Measurements from ENCODE around the gene ANKRD50. TPM values are rescaled to one million over a fixed set of nuclear protein-coding genes. Genes with fewer than 3 reads are reported as not detected.

Gene ANKRD50
- total and polyA plus RNA-seq, 2 of the 13 experiments (the other 11 are each of a cell fraction or from before 2014, with no cell fraction given), result 2.4 to 4.4 TPM

DNA sequence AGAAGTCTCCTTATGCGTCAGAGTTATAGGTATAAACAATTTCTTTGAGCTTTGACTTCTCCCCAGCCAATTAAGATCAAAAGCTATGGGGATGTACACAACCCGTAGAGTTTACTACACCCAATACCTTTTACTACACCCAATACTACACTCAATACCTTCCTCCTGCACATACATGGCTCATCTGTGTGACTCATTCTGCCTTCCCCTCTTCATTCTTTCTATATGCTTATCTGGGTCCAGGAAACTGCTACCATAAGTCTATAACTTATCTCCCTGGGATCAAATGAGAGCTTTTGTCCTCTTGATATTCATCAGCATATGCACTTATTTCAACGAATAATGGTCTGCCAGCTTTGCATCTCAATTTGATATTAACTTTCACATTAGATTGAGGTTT is 28.2 kb downstream of the ANKRD50 start:
- no peak overlapping the region for H3K4me2 ChIP-seq (ENCODE audit: low read depth, low read length)
- H3K27ac ChIP-seq (ENCODE audit: extremely low read length, insufficient read depth, low read length), result no peak overlapping the region
- intact Hi-C loops (cut with micrococcal nuclease; ENCODE audit: unreplicated experiment), result loop anchor here (10.0 kb wide), 1 partner anchor 200 kb away; no protein-coding TSS in a partner anchor
- ATAC-seq, result no peak
- POLR2A ChIA-PET, result no interaction called here
- in situ Hi-C loops (cut with HindIII; ENCODE audit: extremely low pct_ligation_motif_present, low pct_unique_long_range_greater_than_20kb), result no loop called here
- no peaks in the 10 kb centered on the region for H3K9me3 ChIP-seq (ENCODE audit: low read length)
- DNase-seq (ENCODE audit: low spot score), result no peak
- BruUV-seq (replicated peaks), result no TSS peak
- no peaks in the 10 kb centered on the region for H3K79me2 ChIP-seq (ENCODE audit: insufficient read depth, low read length)
- H3K9ac ChIP-seq (ENCODE audit: insufficient read depth, low read depth, low read length), result no peak overlapping the region
- no peaks in the 10 kb centered on the region for H4K20me1 ChIP-seq (ENCODE audit: insufficient read depth, low read length)
- H3K36me3 ChIP-seq (replicated peaks in 1 of 2; ENCODE audit: control insufficient read depth in 1 of 2, insufficient read depth in 2 of 2, low read length in 2 of 2), result no peaks in the 10 kb centered on the region
- CTCF ChIA-PET (ENCODE audit: low intra/inter-chr PET ratio, low total read pairs), result no interaction called here
- H3K4me3 ChIP-seq (replicated peaks in 1 of 3; ENCODE audit: insufficient read depth in 1 of 3, low read depth in 2 of 3, low read length in 3 of 3), result no peak overlapping the region
- no peaks in the 10 kb centered on the region for H3K4me1 ChIP-seq (ENCODE audit: insufficient read depth, low read length)
- 95% methylated on average over 3 of the region's 3 CpGs for WGBS (ENCODE audit: low lambda C conversion rate)
- H3K27me3 ChIP-seq (ENCODE audit: control insufficient read depth in 1 of 2, insufficient read depth in 2 of 2, low read length in 2 of 2), result no peaks in the 10 kb centered on the region
- FAIRE-seq, result no peak
- H2AFZ ChIP-seq (ENCODE audit: low read length), result no peak overlapping the region
- TF ChIP-seq REL (CRISPR knock-in tag; conservative IDR thresholded peaks at IDR 0.05), result no peak
- TF ChIP-seq SP1 (IDR thresholded peaks at IDR 0.05), result no peak
- no peak for TF ChIP-seq SP1 (CRISPR knock-in tag; IDR thresholded peaks at IDR 0.05)
- no peak for TF ChIP-seq STAG1 (CRISPR knock-in tag; IDR thresholded peaks at IDR 0.05)
- TF ChIP-seq, protein P1, sequence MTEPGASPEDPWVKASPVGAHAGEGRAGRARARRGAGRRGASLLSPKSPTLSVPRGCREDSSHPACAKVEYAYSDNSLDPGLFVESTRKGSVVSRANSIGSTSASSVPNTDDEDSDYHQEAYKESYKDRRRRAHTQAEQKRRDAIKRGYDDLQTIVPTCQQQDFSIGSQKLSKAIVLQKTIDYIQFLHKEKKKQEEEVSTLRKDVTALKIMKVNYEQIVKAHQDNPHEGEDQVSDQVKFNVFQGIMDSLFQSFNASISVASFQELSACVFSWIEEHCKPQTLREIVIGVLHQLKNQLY (CRISPR knock-in tag; IDR thresholded peaks at IDR 0.05), result no peak
- TF ChIP-seq, protein P2, sequence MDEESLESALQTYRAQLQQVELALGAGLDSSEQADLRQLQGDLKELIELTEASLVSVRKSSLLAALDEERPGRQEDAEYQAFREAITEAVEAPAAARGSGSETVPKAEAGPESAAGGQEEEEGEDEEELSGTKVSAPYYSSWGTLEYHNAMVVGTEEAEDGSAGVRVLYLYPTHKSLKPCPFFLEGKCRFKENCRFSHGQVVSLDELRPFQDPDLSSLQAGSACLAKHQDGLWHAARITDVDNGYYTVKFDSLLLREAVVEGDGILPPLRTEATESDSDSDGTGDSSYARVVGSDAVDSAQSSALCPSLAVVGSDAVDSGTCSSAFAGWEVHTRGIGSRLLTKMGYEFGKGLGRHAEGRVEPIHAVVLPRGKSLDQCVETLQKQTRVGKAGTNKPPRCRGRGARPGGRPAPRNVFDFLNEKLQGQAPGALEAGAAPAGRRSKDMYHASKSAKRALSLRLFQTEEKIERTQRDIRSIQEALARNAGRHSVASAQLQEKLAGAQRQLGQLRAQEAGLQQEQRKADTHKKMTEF (CRISPR knock-in tag; IDR thresholded peaks at IDR 0.05), result no peak
- TF ChIP-seq SATB2 (CRISPR knock-in tag; IDR thresholded peaks at IDR 0.05), result no peak
- no peak for TF ChIP-seq ZBTB34 (CRISPR knock-in tag; IDR thresholded peaks at IDR 0.05)
- no peak for TF ChIP-seq ZNF335 (CRISPR knock-in tag; IDR thresholded peaks at IDR 0.05)
- no peak for TF ChIP-seq KAT7 (CRISPR knock-in tag; IDR thresholded peaks at IDR 0.05; ENCODE audit: borderline replicate concordance)
- TF ChIP-seq ZBED4 (CRISPR knock-in tag; IDR thresholded peaks at IDR 0.05; ENCODE audit: borderline replicate concordance), result no peak
- TF ChIP-seq TEF (CRISPR knock-in tag; IDR thresholded peaks at IDR 0.05), result no peak
- TF ChIP-seq ZNF782 (CRISPR knock-in tag; IDR thresholded peaks at IDR 0.05; ENCODE audit: borderline replicate concordance), result no peak
- TF ChIP-seq JUNB (CRISPR knock-in tag; IDR thresholded peaks at IDR 0.05; ENCODE audit: borderline replicate concordance), result no peak
- TF ChIP-seq SMARCC2 (IDR thresholded peaks at IDR 0.05), result no peak
- no peak for TF ChIP-seq SRY (CRISPR knock-in tag; IDR thresholded peaks at IDR 0.05)
- no peak for TF ChIP-seq ZNF33B (CRISPR knock-in tag; IDR thresholded peaks at IDR 0.05)
